Hepatocyte (in vitro differentiated cells): Measurements from ENCODE around the gene FAM234A. TPM values are rescaled to one million over a fixed set of nuclear protein-coding genes. Genes with fewer than 3 reads are reported as not detected.

Experiments used
- DNase-seq: peaks from one replicate; pipeline ENCODE4 v3.0.0-alpha.2; 2016; ENCODE audit warnings: low spot score
- H2AFZ ChIP-seq: fragments of 200-600 bp; sonication (generic); 2 replicates; pipeline ENCODE4 v1.6.0; 2016; ENCODE audit warnings: antibody characterized with exemption, mild to moderate bottlenecking
- H3K27ac ChIP-seq: fragments of 200-600 bp; sonication (generic); 2 replicates; pipeline ENCODE4 v1.5.1; 2016; ENCODE audit warnings: mild to moderate bottlenecking
- H3K27me3 ChIP-seq: fragments of 200-600 bp; sonication (generic); 2 replicates; pipeline ENCODE4 v1.6.1; 2016
- H3K36me3 ChIP-seq: fragments of 200-600 bp; sonication (generic); replicated peaks from 2 replicates; pipeline ENCODE4 v1.5.1; 2016; ENCODE audit warnings: low read depth; ENCODE audit not compliant: insufficient read depth
- H3K4me1 ChIP-seq: fragments of 200-600 bp; sonication (generic); 2 replicates; pipeline ENCODE4 v1.5.1; 2016; ENCODE audit warnings: mild to moderate bottlenecking, moderate library complexity; ENCODE audit not compliant: insufficient read depth
- H3K4me2 ChIP-seq: fragments of 200-600 bp; sonication (generic); 2 replicates; pipeline ENCODE4 v1.6.0; 2016
- H3K4me3 ChIP-seq: fragments of 200-600 bp; sonication (generic); 2 replicates; pipeline ENCODE4 v1.5.1; 2016; ENCODE audit warnings: mild to moderate bottlenecking
- H3K79me2 ChIP-seq: fragments of 200-600 bp; sonication (generic); 2 replicates; pipeline ENCODE4 v1.6.0; 2017; ENCODE audit warnings: mild to moderate bottlenecking
- H3K9me2 ChIP-seq: fragments of 200-600 bp; sonication (generic); replicated peaks from 2 replicates; pipeline ENCODE4 v1.6.0; 2017; ENCODE audit warnings: mild to moderate bottlenecking; ENCODE audit not compliant: insufficient read depth
- H3K9me3 ChIP-seq: fragments of 200-600 bp; sonication (generic); 2 replicates; pipeline ENCODE4 v1.5.1; 2016; ENCODE audit warnings: low read depth, mild to moderate bottlenecking
- H4K20me1 ChIP-seq: fragments of 200-600 bp; sonication (generic); 2 replicates; pipeline ENCODE4 v1.6.0; 2016; ENCODE audit warnings: mild to moderate bottlenecking; ENCODE audit not compliant: insufficient read depth, poor library complexity, severe bottlenecking
- CTCF ChIP-seq: fragments of 200-600 bp; sonication (generic); IDR thresholded peaks from 2 replicates; pipeline ENCODE4 v1.5.1; 2016; ENCODE audit warnings: antibody characterized with exemption, mild to moderate bottlenecking; ENCODE audit not compliant: poor library complexity
- EZH2 ChIP-seq: fragments of 200-600 bp; sonication (generic); IDR thresholded peaks from 2 replicates; pipeline ENCODE4 v1.6.1; 2016; ENCODE audit warnings: antibody characterized with exemption, mild to moderate bottlenecking, borderline replicate concordance
- EZH2phosphoT487 ChIP-seq: fragments of 200-600 bp; sonication (generic); IDR thresholded peaks from one replicate; pipeline ENCODE4 v1.6.1; 2018; ENCODE audit warnings: antibody characterized with exemption, mild to moderate bottlenecking, low read depth, moderate library complexity; ENCODE audit not compliant: unreplicated experiment, severe bottlenecking
- WGBS: methylation state at CpG from one replicate; pipeline ENCODE4 v1.1.6; 2016; ENCODE audit warnings: low lambda C conversion rate; ENCODE audit errors: missing lambda C conversion rate; 5-methylcytosine and 5-hydroxymethylcytosine counted together
- polyA plus RNA-seq: library from polyadenylated mRNA; unstranded; fragments of >200 nt; fragmentation: Nextera tagmentation; extraction: Ambion mirVana; gene quantifications from 2 replicates; pipeline ENCODE4 v1.2.1, GENCODE V29; 2016
- total RNA-seq: library from RNA; depleted of rRNA; stranded (reverse); fragments of >200 nt; gene quantifications from 2 replicates; pipeline ENCODE4 v1.2.3, GENCODE V29; 2014

Gene FAM234A
- total and polyA plus RNA-seq, 2 experiments from 2014 or later, result 84.1 to 106 TPM

DNA sequence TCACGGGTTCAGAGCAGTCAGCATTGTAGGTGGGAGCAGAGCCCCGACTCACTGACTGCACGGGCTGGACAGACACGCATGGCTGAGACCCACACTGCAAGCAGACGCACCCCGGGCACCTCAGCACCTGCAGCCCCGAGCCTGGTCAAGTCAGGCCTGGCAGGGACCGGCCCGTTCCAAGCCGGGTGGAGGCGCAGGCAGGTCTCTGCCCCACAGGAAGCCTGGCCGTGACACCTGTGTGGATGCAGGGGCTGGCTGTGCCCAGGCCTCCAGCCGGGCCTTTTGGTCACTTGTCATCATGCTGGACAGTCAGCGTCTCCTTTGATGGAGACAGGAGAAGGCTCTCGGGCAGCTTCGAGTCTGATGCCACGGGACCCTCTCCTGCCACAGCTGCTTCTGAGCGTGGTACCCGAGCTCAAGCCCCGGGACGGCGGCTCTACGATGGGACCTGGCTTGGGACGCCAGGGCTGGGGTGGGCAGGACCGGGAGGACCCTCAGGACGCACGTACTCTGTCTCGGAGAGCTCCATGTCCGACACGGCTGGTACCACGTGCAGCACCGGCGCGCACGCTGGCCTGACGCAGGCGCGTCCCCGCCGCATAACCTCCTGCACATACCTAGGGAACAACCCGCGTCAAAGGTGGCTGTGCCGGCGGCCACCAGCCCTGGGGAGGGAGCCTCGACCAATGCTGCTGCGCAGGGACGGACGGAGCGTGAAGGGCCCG lies 56.2 kb downstream of the FAM234A start:
- Histone ChIP-seq H3K4me2 (no peak overlapping the region), H3K27me3 (no peaks in the 10 kb centered on the region), H3K9me3 (no peaks in the 10 kb centered on the region), H3K79me2 (no peaks in the 10 kb centered on the region), H3K36me3 (no peaks in the 10 kb centered on the region), H2AFZ (no peak overlapping the region), H3K9me2 (no peaks in the 10 kb centered on the region), H3K27ac (no peak overlapping the region), H4K20me1 (no peaks in the 10 kb centered on the region), H3K4me1 (no peaks in the 10 kb centered on the region), H3K4me3 (no peak overlapping the region)
- WGBS, result 96% methylated on average over 44 of the region's 50 CpGs
- TF ChIP-seq EZH2, result no peak
- no peak for TF ChIP-seq EZH2phosphoT487
- no peak for TF ChIP-seq CTCF
- DNase-seq, result no peak

GRCh38 chr16:291539-291938 lies 56.9 kb downstream of the FAM234A start:
- no peaks in the 10 kb centered on the region for H3K36me3 ChIP-seq
- H3K9me2 ChIP-seq, result no peaks in the 10 kb centered on the region
- H3K27me3 ChIP-seq, result no peaks in the 10 kb centered on the region
- 97% methylated on average over 17 of the region's 17 CpGs for WGBS
- DNase-seq, result no peak
- no peak overlapping the region for H3K4me2 ChIP-seq
- no peaks in the 10 kb centered on the region for H4K20me1 ChIP-seq
- TF ChIP-seq CTCF, result no peak
- no peak for TF ChIP-seq EZH2phosphoT487
- no peak for TF ChIP-seq EZH2
- H2AFZ ChIP-seq, result no peak overlapping the region
- no peaks in the 10 kb centered on the region for H3K9me3 ChIP-seq
- H3K79me2 ChIP-seq, result no peaks in the 10 kb centered on the region
- H3K4me1 ChIP-seq, result no peaks in the 10 kb centered on the region
- H3K4me3 ChIP-seq, result no peak overlapping the region
- H3K27ac ChIP-seq, result no peak overlapping the region

DNA sequence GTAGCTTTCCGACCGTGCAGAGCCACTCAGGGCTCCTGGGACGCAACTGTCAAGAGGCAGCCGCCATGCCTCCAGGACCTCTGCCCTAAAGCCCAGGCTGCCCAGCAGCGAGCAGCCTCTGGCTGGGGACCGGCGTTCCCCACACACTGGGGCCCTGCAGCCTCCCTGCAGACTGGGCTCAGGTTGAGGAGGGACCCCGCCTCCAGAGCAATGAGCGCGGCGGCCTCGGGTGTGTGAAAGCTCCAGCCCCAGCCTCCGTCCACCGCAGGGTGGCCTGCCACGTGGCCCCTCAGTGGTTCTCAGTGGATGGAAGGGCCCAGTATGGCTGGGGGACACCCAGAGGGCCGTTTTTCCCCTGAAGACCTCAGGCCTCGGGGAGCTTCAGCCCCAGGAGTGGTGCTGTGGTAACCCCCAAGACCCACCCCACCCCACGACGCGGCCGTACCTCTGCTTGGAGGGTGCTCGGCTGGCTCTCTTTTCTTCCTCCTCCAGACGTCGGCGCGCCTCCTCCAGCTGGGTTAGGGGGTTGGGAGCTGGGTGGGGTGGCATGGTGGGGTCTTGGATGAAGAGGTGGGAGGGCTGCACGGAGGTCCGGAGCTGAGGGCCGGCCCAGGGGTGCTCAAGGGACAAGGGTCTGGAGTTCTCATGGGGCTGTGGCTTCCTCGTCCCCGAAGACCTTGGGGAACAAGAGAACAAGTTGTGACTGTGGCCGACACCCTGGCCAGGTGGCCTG lies 58.6 kb downstream of the FAM234A start:
- Histone ChIP-seq H3K79me2 (no peaks in the 10 kb centered on the region), H3K4me2 (no peak overlapping the region), H3K4me3 (no peak overlapping the region), H3K27me3 (no peaks in the 10 kb centered on the region), H3K9me2 (no peaks in the 10 kb centered on the region), H3K4me1 (no peaks in the 10 kb centered on the region), H2AFZ (no peak overlapping the region), H3K36me3 (no peaks in the 10 kb centered on the region), H4K20me1 (no peaks in the 10 kb centered on the region), H3K9me3 (no peaks in the 10 kb centered on the region), H3K27ac (no peak overlapping the region)
- no peak for DNase-seq
- TF ChIP-seq EZH2phosphoT487 (no peak), EZH2 (no peak), CTCF (no peak)
- WGBS, result 95% methylated on average over 24 of the region's 32 CpGs
